ENCODE results near the gene ARPC4. TPM values are rescaled to one million over a fixed set of nuclear protein-coding genes. Genes with fewer than 3 reads are reported as not detected.

Gene ARPC4
- total and polyA plus RNA-seq, 2 of the 13 experiments (the other 11 are each of a cell fraction or from before 2014, with no cell fraction given), result 30.1 to 83.6 TPM

GRCh38 chr3:9770276-9770812, 22.5 kb upstream of the ARPC4 start (continued):
- TF ChIP-seq ARID4A (CRISPR knock-in tag; IDR thresholded peaks at IDR 0.05; ENCODE audit: borderline replicate concordance), result peak; percentile 1; the same call in 1 of the 2 replicates
- TF ChIP-seq ZNF124 (CRISPR knock-in tag; IDR thresholded peaks at IDR 0.05), result 0 out of 2 replicates have a peak, but pooled peaks have one; percentile 2
- TF ChIP-seq ZBTB7A (CRISPR knock-in tag; IDR thresholded peaks at IDR 0.05), result peak; percentile 75
- no peak for TF ChIP-seq ZNF749 (CRISPR knock-in tag; IDR thresholded peaks at IDR 0.05; ENCODE audit: borderline replicate concordance)
- 0 out of 2 replicates have a peak, but pooled peaks have one; percentile 19 for TF ChIP-seq RCOR2 (CRISPR knock-in tag; IDR thresholded peaks at IDR 0.05)
- peak; percentile 41 to 54; a peak in 2 of 4 replicates for TF ChIP-seq NR2F1 (CRISPR knock-in tag; IDR thresholded peaks at IDR 0.05)
- peak; percentile 76; the same call in 1 of the 2 replicates for TF ChIP-seq GTF3A (CRISPR knock-in tag; conservative IDR thresholded peaks at IDR 0.05)
- no peak for TF ChIP-seq MIER3 (CRISPR knock-in tag; IDR thresholded peaks at IDR 0.05; ENCODE audit: borderline replicate concordance)
- peak in 1 of 2 experiments; percentile 34; a peak in 1 of 4 replicates for TF ChIP-seq EP300 (IDR thresholded peaks at IDR 0.05; ENCODE audit: low read depth in 2 of 2, low read length in 2 of 2)
- TF ChIP-seq EP300 (CRISPR knock-in tag; IDR thresholded peaks at IDR 0.05; ENCODE audit: borderline replicate concordance), result no peak
- TF ChIP-seq CAMTA2 (CRISPR knock-in tag; IDR thresholded peaks at IDR 0.05; ENCODE audit: borderline replicate concordance), result peak; percentile 9; the same call in 1 of the 2 replicates
- TF ChIP-seq TBP (CRISPR knock-in tag; IDR thresholded peaks at IDR 0.05), result no peak
- TF ChIP-seq ZNF605 (CRISPR knock-in tag; IDR thresholded peaks at IDR 0.05), result no peak
- peak; percentile 51; the same call in 1 of the 2 replicates for TF ChIP-seq CEBPB (IDR thresholded peaks at IDR 0.05; ENCODE audit: borderline replicate concordance, low read depth, low read length)
- peak; percentile 55 for TF ChIP-seq PATZ1 (CRISPR knock-in tag; IDR thresholded peaks at IDR 0.05)
- TF ChIP-seq ZNF687 (CRISPR knock-in tag; IDR thresholded peaks at IDR 0.05), result peak; percentile 35
- no peak for TF ChIP-seq KDM3A (CRISPR knock-in tag; IDR thresholded peaks at IDR 0.05; ENCODE audit: low read depth)
- 0 out of 2 replicates have a peak, but pooled peaks have one; percentile 13 for TF ChIP-seq WIZ (CRISPR knock-in tag; IDR thresholded peaks at IDR 0.05)
- TF ChIP-seq CEBPG (CRISPR knock-in tag; IDR thresholded peaks at IDR 0.05), result 0 out of 2 replicates have a peak, but pooled peaks have one; percentile 15

All from HepG2 (cell line).